ENCODE measurements around the gene SSTR5. TPM values are rescaled to one million over a fixed set of nuclear protein-coding genes. Genes with fewer than 3 reads are reported as not detected.
"Not testable (repeated sequence)": the region's sequence is repeated elsewhere in the genome, so short reads cannot be mapped to it uniquely, and the experiment has no call there.

SSTR5 gene
- total RNA-seq, 2 experiments from 2014 or later = not detected

GRCh38 chr16:1077877-1078578 lies 5.5 kb downstream of the SSTR5 start:
- Mint-ChIP-seq H3K27me3 (peaks cover 2% of the 10 kb centered on the region), H3K27ac (no peak overlapping the region), H3K9me3 (no peaks in the 10 kb centered on the region), H3K4me3 (no peak overlapping the region), H3K4me1 (no peaks in the 10 kb centered on the region), H3K36me3 (ENCODE audit: low read depth) (no peaks in the 10 kb centered on the region)
- ChIA-PET POLR2A (no interaction called here), CTCF (no interaction called here)
- DNase-seq = no peak

GRCh38 chr16:1078579-1079021 lies 6.1 kb downstream of the SSTR5 start:
- CTCF ChIA-PET = no interaction called here
- H3K27me3 Mint-ChIP-seq = peaks cover 2% of the 10 kb centered on the region

GRCh38 chr16:1079341-1079740 lies 6.8 kb downstream of the SSTR5 start:
- peaks cover 2% of the 10 kb centered on the region for H3K27me3 Mint-ChIP-seq

More at GRCh38 chr16:1078579-1079021, 6.1 kb downstream of the SSTR5 start:
- Mint-ChIP-seq H3K4me1 (no peaks in the 10 kb centered on the region), H3K4me3 (no peak overlapping the region), H3K36me3 (ENCODE audit: low read depth) (no peaks in the 10 kb centered on the region), H3K9me3 (no peaks in the 10 kb centered on the region), H3K27ac (no peak overlapping the region)
- DNase-seq = no peak
- POLR2A ChIA-PET = no interaction called here

GRCh38 chr16:1079786-1080525 lies 7.4 kb downstream of the SSTR5 start:
- ChIA-PET CTCF (no interaction called here), POLR2A (no interaction called here)
- no peak overlapping the region for H3K27ac Mint-ChIP-seq

More at GRCh38 chr16:1079341-1079740, 6.8 kb downstream of the SSTR5 start:
- POLR2A ChIA-PET = no interaction called here
- Mint-ChIP-seq H3K4me1 (no peaks in the 10 kb centered on the region), H3K36me3 (ENCODE audit: low read depth) (no peaks in the 10 kb centered on the region), H3K9me3 (no peaks in the 10 kb centered on the region), H3K27ac (no peak overlapping the region), H3K4me3 (no peak overlapping the region)
- no peak for DNase-seq
- CTCF ChIA-PET = no interaction called here

GRCh38 chr16:1080801-1081733 lies 8.5 kb downstream of the SSTR5 start:
- Mint-ChIP-seq H3K4me3 (no peak overlapping the region), H3K4me1 (no peaks in the 10 kb centered on the region), H3K9me3 (peaks cover 10% of the 10 kb centered on the region), H3K27me3 (peaks cover 2% of the 10 kb centered on the region), H3K36me3 (ENCODE audit: low read depth) (no peaks in the 10 kb centered on the region), H3K27ac (no peak overlapping the region)
- ChIA-PET POLR2A (no interaction called here), CTCF (no interaction called here)
- no peak for DNase-seq

More at GRCh38 chr16:1079786-1080525, 7.4 kb downstream of the SSTR5 start:
- Mint-ChIP-seq H3K9me3 (peaks cover under 1% of the 10 kb centered on the region), H3K4me3 (no peak overlapping the region), H3K4me1 (no peaks in the 10 kb centered on the region), H3K36me3 (ENCODE audit: low read depth) (no peaks in the 10 kb centered on the region), H3K27me3 (peaks cover 2% of the 10 kb centered on the region)
- no peak for DNase-seq

GRCh38 chr16:1081734-1082265 lies 9.3 kb downstream of the SSTR5 start:
- Mint-ChIP-seq H3K27me3 (no peaks in the 10 kb centered on the region), H3K27ac (no peak overlapping the region), H3K36me3 (ENCODE audit: low read depth) (no peaks in the 10 kb centered on the region), H3K9me3 (peaks cover 10% of the 10 kb centered on the region), H3K4me1 (no peaks in the 10 kb centered on the region), H3K4me3 (no peak overlapping the region)
- ChIA-PET CTCF (no interaction called here), POLR2A (no interaction called here)
- DNase-seq = no peak

GRCh38 chr16:1082266-1082951 lies 9.9 kb downstream of the SSTR5 start:
- H3K27ac Mint-ChIP-seq = no peak overlapping the region
- POLR2A ChIA-PET = no interaction called here

GRCh38 chr16:1082952-1083675 lies 10.6 kb downstream of the SSTR5 start:
- Mint-ChIP-seq H3K27ac (no peak overlapping the region), H3K4me3 (no peak overlapping the region), H3K36me3 (ENCODE audit: low read depth) (no peaks in the 10 kb centered on the region), H3K9me3 (peaks cover 10% of the 10 kb centered on the region), H3K4me1 (no peaks in the 10 kb centered on the region), H3K27me3 (no peaks in the 10 kb centered on the region)
- ChIA-PET POLR2A (no interaction called here), CTCF (no interaction called here)
- no peak for DNase-seq

More at GRCh38 chr16:1082266-1082951, 9.9 kb downstream of the SSTR5 start:
- no peak for DNase-seq
- H3K36me3 Mint-ChIP-seq (ENCODE audit: low read depth) = no peaks in the 10 kb centered on the region
- no peaks in the 10 kb centered on the region for H3K4me1 Mint-ChIP-seq
- CTCF ChIA-PET = no interaction called here
- H3K4me3 Mint-ChIP-seq = no peak overlapping the region
- no peaks in the 10 kb centered on the region for H3K27me3 Mint-ChIP-seq
- peaks cover 10% of the 10 kb centered on the region for H3K9me3 Mint-ChIP-seq

- Mint-ChIP-seq H3K9me3 (peaks cover 10% of the 10 kb centered on the region), H3K36me3 (ENCODE audit: low read depth) (no peaks in the 10 kb centered on the region), H3K4me1 (no peaks in the 10 kb centered on the region), H3K27me3 (no peaks in the 10 kb centered on the region), H3K4me3 (no peak overlapping the region), H3K27ac (no peak overlapping the region)
- ChIA-PET CTCF (no interaction called here), POLR2A (no interaction called here)
- DNase-seq = no peak
These were observed 12.4 kb downstream of the SSTR5 start for GRCh38 chr16:1084971-1085370.

GRCh38 chr16:1086443-1086842 lies 13.9 kb downstream of the SSTR5 start:
- DNase-seq; H3K27ac Mint-ChIP-seq; H3K4me1 Mint-ChIP-seq; H3K4me3 Mint-ChIP-seq; H3K27me3 Mint-ChIP-seq; CTCF ChIA-PET; H3K9me3 Mint-ChIP-seq; H3K36me3 Mint-ChIP-seq (ENCODE audit: low read depth); POLR2A ChIA-PET: not testable (repeated sequence)

- Mint-ChIP-seq H3K9me3 (peaks cover 15% of the 10 kb centered on the region), H3K4me3 (no peak overlapping the region), H3K36me3 (ENCODE audit: low read depth) (no peaks in the 10 kb centered on the region), H3K27me3 (no peaks in the 10 kb centered on the region), H3K27ac (no peak overlapping the region), H3K4me1 (no peaks in the 10 kb centered on the region)
- ChIA-PET CTCF (no interaction called here), POLR2A (no interaction called here)
- no peak for DNase-seq
These were observed 16.0 kb downstream of the SSTR5 start for GRCh38 chr16:1088295-1089170.
